GM18858 (cell line): ENCODE measurements around the gene MEGF6.

Source experiments
- ATAC-seq: cut with Tn5 transposase; IDR thresholded peaks from one replicate; pipeline ENCODE4 v1.9.1; 2021; ENCODE audit not compliant: unreplicated experiment

Gene MEGF6

GRCh38 chr1:3610527-3611169, 660 bp downstream of the MEGF6 start:
- no peak for ATAC-seq

- ATAC-seq: no peak
Measured at GRCh38 chr1:3609769-3610526, 1.4 kb downstream of the MEGF6 start.

DNA sequence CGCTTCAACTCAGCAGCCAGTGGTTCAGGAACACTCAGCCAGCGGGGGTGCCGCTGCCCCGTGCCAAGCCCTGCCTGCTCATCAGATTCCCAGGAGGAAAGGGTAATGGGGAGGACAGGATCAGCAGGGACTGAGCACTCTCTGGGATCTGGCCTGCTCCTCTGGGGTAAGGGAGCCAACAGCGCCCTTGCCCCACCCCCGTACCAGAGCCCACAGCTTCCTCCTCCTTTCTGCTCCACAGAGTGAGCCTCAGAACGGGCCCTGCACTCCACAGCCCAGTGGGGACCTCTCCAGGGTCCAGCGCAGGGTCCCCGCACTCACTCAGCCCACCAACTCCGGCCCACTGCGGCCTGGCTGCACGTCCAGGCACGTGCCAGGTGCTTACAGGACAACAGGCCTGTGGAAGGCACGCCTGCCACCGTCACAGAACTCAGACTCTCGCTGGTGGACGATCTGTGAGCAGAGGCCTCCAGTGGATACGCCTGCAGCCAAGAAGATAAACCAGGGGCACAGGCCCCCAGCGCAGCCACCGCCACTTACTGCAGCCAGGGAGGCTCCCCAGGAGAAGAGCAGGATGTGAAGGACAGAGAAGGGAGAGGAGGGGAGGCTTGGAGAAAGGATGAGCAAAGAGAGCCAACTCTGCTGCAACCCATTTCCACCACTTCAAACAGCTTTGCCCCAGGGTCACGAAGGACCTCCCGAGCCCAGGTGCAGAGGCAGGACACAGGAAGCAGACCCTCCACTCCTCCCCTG, 2.1 kb downstream of the MEGF6 start:
- ATAC-seq: no peak

DNA sequence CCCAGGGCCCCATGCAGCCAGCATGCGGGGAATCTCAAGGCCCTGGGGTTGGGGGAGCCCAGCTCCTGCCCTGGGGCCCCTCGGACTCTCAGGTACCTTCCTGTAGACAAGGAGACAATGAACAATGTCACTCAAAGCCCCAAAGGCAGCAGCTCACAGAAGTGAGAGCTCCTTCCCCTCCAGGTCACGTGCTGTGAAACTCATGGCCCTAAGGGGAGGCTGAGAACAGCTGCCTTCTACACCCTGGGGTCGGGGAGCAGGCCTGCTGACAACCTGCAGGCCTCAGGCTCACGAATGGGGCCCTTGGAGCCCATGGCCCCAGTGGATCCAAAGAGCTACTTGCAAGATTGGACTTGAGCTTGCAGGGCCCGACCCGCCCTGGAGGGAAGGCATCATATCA, 3.2 kb downstream of the MEGF6 start:
- no peak for ATAC-seq

GRCh38 chr1:3607703-3608065, 3.6 kb downstream of the MEGF6 start:
- no peak for ATAC-seq

DNA sequence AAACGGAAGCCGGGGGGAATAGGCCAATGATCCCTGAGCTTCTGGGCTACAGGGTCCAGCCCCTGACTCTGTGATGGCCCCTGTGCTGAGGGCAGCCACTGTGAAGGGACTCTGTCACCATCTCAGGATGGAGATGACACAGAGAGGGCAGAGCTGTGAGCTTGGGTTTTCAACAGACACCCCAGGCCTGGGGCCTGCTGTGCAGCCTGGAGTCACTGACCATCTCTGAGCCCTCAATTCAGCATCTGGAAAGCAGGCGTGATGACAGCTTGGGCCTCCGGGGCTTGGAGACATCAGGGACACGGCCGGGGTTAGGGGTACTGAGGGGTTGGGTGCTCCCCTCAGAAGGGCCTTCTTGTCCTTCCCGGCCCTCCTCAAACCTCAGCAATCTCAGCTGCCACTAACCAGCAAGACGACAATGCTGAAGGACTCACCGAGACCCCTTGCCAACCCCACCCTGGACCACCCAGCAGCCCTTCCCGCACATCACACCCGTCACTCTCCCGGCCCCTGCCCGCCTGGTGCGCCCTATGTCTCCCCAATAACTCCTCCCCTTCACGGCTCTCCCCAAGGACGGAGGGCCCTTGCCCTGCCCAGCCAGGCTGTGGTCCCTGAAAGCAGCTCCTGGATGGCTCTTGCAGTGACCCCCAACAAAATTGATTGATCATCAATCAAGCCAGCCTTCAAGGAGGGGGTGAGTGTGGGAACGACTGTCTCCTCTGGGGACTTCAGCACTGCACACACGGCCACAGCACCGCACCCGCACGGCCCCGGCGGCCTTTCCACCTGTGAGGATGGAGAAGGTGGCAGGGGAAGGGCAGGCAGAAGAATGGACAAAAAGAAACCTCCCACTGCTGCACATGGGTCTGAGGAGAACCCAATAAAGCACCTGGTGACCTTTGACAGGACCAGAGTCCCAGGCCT, 4.3 kb downstream of the MEGF6 start:
- no peak for ATAC-seq

- no peak for ATAC-seq
Measured at GRCh38 chr1:3604997-3605823, 6.1 kb downstream of the MEGF6 start.

GRCh38 chr1:3604468-3604974, 6.8 kb downstream of the MEGF6 start:
- ATAC-seq: no peak

DNA sequence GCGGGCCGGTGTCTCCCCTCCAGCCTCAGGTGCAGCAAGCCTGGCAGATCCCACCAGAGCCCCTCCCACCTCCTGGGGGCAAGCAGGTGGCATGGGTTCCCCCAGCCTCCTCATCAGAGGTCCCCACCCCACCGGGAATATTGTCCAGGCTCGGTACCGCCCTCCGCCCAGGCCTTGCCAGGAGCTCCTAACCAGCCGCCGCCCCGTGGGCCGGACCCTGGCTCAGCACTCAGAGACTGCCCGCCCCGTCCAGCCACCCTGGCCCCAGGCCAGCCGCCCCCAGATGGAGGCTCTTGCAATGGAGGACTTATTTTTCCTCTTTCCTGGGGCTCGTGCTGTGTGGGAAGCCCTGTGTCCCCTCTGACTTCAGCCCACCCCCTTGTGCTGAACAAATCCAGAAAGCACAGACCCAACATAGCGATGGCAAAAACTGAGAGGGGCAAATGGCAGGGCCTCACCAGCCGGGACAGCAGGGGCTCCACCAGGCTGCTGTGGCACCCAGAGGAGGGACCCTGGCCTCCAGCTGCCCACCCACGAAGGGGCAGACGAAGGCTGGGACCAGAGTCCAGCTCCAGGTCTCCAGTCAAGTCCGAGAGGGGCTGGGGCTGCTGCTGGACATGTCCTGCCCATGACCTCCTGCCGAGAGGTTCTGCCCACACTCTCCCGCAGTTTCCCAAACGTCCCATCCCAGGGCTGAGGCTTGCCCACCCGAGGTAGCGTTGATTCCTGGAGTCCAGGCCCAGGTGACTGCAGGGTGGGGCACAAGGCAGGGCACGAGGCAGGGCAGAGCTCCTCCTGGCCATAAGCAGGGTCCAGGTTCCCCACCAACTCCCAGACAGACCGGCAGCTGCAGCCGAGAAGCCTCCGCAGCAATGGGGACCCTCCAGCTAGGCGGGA, 7.5 kb downstream of the MEGF6 start:
- no peak for ATAC-seq

GRCh38 chr1:3603156-3603555, 8.2 kb downstream of the MEGF6 start:
- no peak for ATAC-seq

DNA sequence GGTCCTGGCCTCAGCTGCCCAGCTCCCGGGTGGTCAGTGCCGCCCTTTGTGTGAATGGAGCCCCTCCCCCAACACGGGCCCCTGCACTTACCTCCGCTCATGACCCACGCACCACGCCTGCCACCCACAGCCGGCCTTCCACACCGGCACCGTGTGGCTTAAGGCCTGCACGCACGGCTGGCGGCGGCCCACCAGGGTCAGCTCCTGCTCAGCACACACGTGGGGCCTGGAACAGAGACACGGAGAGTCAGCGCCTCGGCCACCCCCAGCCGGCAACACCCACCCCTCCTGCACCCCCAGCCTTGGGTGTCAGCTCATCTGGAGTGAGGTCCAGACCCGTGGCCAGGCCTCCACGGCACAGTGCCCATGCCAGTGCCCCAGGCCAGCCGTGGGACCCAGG, 8.9 kb downstream of the MEGF6 start:
- ATAC-seq: no peak

DNA sequence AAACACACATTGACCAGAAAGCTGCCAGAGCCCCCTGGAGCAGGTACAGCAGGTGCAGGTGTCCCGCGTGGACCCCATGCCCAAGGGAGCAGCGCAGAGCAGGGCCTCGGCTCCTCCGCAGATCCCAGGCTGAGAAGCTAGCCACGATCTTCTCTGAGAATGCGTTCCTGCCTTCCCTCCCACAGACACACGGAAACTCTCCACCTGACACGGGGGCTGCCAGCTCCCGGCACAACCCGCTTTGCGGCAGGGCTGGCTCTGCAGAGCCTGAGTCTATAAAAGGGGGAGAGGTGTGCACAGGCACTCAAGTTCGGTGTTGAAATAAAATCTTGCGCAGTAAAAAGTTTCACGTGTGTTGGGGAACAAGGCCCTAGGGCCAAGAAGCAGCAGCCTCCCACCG, 9.6 kb downstream of the MEGF6 start:
- ATAC-seq: no peak

GRCh38 chr1:3600354-3600753, 11.0 kb downstream of the MEGF6 start:
- no peak for ATAC-seq

GRCh38 chr1:3599816-3600215, 11.5 kb downstream of the MEGF6 start:
- no peak for ATAC-seq

GRCh38 chr1:3599286-3599811, 12.0 kb downstream of the MEGF6 start:
- no peak for ATAC-seq

DNA sequence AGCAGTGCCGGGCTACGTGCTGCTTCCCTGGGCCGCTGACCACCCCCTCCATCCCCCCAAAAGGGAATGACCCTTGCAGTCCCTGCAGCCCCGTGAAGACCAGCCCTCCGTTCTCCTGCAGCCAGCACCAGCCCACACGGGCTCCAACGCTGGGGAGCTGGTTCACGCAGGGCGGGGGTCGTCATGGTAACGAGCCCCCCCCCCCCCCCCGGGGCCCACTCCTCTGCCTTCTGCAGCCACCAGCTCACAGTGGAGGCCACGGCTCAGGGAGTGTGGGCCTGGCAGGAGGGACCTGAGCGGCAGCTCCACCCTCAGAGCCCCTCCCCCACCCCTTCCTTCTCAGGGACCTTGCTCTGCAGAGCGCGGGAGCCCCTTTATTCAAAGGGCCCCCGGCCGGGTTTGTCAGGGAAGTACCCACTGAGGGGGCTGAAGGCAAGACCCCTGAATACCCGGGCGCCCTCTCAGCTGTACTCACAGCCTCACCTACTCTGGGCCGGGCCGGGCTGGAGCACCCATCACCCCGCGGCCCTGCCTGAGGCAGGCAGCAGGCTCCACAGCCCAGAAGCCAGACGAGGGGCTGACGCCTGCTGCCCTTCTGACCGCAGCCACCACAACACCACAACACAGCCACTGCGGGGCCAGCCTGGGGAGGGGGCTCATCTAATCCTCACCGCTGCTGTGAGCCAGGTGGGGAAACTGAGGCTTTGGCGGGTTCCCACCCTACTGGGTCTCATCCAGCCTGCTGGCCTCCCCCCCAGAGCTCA, 12.6 kb downstream of the MEGF6 start:
- ATAC-seq: no peak

GRCh38 chr1:3598051-3598491, 13.2 kb downstream of the MEGF6 start:
- ATAC-seq: no peak

- ATAC-seq: no peak
Measured at GRCh38 chr1:3597599-3597964, 13.7 kb downstream of the MEGF6 start.
